HL-60 (cell line): ENCODE measurements around the gene TBC1D7.

ENCODE experiments used
- DNase-seq, 2 experiments: peaks; one replicate each; pipeline ENCODE4 v3.0.0-alpha.2; 2010 to 2020; ENCODE audit warnings: low read depth in 1 of 2, low spot score in 1 of 2
- H3K27ac ChIP-seq: fragments of 250-450 bp; sonication (Bioruptor Pico); replicated peaks from 2 replicates; pipeline ENCODE4 v1.5.1; 2020; ENCODE audit warnings: mild to moderate bottlenecking, moderate library complexity
- H3K27me3 ChIP-seq: fragments of 250-450 bp; sonication (Bioruptor Pico); 2 replicates; pipeline ENCODE4 v1.5.1; 2021; ENCODE audit warnings: mild to moderate bottlenecking, moderate library complexity; ENCODE audit not compliant: insufficient read depth, poor library complexity, severe bottlenecking
- H3K4me3 ChIP-seq: replicated peaks from 2 replicates; pipeline ENCODE4 v1.5.1; 2011; ENCODE audit warnings: mild to moderate bottlenecking, control low read depth, low read length; ENCODE audit not compliant: insufficient read depth
- GABPA ChIP-seq: IDR thresholded peaks from 2 replicates; pipeline ENCODE4 v1.6.1; 2012; ENCODE audit warnings: low read depth
- POLR2AphosphoS5 ChIP-seq: IDR thresholded peaks from 2 replicates; pipeline ENCODE4 v1.6.1; 2012; ENCODE audit warnings: low read depth
- REST ChIP-seq: IDR thresholded peaks from 2 replicates; pipeline ENCODE4 v1.6.1; 2012; ENCODE audit warnings: low read depth; ENCODE audit not compliant: insufficient replicate concordance
- SPI1 ChIP-seq: IDR thresholded peaks from 2 replicates; pipeline ENCODE4 v1.6.1; 2012; ENCODE audit warnings: low read depth, mild to moderate bottlenecking, borderline replicate concordance
- TF ChIP-seq, protein P1 (sequence below): IDR thresholded peaks from one replicate; pipeline ENCODE4 v1.5.1; 2011; ENCODE audit warnings: low read length, control low read depth, inconsistent platforms; ENCODE audit not compliant: insufficient read depth

Gene TBC1D7

GRCh38 chr6:13298446-13298845 is 29.9 kb downstream of the TBC1D7 start:
- Histone ChIP-seq H3K4me3 (no peak overlapping the region), H3K27me3 (no peaks in the 10 kb centered on the region), H3K27ac (no peak overlapping the region)
- no peak for DNase-seq
- no peak for TF ChIP-seq GABPA
- TF ChIP-seq POLR2AphosphoS5, result no peak
- TF ChIP-seq SPI1, result no peak
- TF ChIP-seq REST, result no peak

DNA sequence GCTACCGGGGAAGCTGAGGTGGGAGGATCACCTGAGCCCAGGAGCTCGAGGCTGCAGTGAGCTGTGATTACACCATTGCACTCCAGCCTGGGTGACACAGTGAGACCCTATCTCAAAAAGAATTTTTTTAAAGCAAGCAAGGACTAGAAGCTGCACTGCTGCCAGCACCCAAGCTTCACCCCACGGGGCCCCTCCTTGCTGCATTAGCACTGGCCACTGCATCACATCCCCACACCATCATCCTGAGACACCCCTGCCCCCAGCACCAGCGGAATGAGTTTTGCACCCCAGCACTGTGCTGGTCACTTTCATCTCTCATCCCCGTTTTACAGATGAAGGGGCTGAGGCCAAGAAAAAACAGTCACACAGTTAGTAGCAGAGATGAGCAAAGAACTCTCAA is 30.9 kb downstream of the TBC1D7 start:
- Histone ChIP-seq H3K27ac (no peak overlapping the region), H3K27me3 (no peaks in the 10 kb centered on the region), H3K4me3 (no peak overlapping the region)
- no peak for DNase-seq
- TF ChIP-seq, protein P1, sequence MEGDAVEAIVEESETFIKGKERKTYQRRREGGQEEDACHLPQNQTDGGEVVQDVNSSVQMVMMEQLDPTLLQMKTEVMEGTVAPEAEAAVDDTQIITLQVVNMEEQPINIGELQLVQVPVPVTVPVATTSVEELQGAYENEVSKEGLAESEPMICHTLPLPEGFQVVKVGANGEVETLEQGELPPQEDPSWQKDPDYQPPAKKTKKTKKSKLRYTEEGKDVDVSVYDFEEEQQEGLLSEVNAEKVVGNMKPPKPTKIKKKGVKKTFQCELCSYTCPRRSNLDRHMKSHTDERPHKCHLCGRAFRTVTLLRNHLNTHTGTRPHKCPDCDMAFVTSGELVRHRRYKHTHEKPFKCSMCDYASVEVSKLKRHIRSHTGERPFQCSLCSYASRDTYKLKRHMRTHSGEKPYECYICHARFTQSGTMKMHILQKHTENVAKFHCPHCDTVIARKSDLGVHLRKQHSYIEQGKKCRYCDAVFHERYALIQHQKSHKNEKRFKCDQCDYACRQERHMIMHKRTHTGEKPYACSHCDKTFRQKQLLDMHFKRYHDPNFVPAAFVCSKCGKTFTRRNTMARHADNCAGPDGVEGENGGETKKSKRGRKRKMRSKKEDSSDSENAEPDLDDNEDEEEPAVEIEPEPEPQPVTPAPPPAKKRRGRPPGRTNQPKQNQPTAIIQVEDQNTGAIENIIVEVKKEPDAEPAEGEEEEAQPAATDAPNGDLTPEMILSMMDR, result no peak
- TF ChIP-seq POLR2AphosphoS5 (no peak), GABPA (no peak), SPI1 (no peak), REST (no peak)

DNA sequence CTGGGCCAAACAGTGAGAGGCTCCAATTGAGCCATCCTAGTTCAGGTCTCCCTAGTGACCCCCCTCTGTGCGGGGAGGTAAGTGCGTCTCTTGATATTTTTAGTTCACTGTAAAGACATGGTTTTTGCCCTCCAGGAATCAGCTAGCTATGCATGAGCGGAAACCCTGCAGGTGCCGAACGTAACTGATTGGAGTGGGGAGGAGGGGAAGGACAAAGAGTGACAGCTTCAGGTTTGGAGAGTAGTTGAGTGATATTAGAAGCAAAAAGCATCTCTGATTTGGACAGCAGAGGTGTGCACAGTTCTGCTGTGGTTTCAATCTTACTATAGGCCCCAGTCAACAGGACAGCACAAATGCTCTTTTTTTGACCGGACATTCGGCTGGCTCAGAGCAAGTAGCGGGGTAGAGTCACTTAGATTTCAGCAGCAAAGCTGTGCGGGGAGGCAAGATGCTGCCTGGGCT is 31.8 kb downstream of the TBC1D7 start:
- Histone ChIP-seq H3K27me3 (no peaks in the 10 kb centered on the region), H3K4me3 (no peak overlapping the region), H3K27ac (no peak overlapping the region)
- no peak for DNase-seq
- TF ChIP-seq SPI1 (no peak), REST (no peak), POLR2AphosphoS5 (no peak), GABPA (no peak)
- TF ChIP-seq, protein P1, result no peak

DNA sequence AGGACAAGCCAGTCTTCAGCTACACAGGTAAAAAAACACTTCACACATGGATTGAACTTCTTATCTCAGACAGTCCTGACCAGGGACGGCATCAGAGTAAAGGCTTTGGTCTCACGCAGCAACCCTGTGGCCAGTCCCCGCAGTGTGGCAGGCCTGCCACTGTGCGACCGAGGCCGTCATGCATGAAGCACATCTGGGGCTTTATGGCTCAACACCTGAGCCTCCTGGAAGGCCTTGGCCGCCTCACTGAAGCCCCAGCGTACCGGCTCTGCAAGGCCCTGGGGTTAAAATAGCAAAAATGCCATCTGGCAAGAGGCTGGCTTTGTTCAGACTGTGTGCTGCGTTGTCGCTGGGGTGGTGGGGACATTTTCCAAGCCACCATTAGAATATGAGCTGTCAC is 32.8 kb downstream of the TBC1D7 start:
- no peak overlapping the region for H3K27ac ChIP-seq

More for the DNA sequence above, 32.8 kb downstream of the TBC1D7 start:
- no peaks in the 10 kb centered on the region for H3K27me3 ChIP-seq
- DNase-seq, result no peak
- no peak overlapping the region for H3K4me3 ChIP-seq
- TF ChIP-seq SPI1, result no peak
- TF ChIP-seq REST, result no peak
- TF ChIP-seq, protein P1, result no peak
- no peak for TF ChIP-seq GABPA
- TF ChIP-seq POLR2AphosphoS5, result no peak
